ENCODE measurements around the gene PDPR. TPM values are rescaled to one million over a fixed set of nuclear protein-coding genes. Genes with fewer than 3 reads are reported as not detected.
"Not testable (repeated sequence)": the region's sequence is repeated elsewhere in the genome, so short reads cannot be mapped to it uniquely, and the experiment has no call there.

Gene PDPR
- total RNA-seq, 2 donors from 2014 or later = 9.6 to 14.3 TPM

GRCh38 chr16:70204668-70205405 is 90.7 kb downstream of the PDPR start:
- H3K36me3 ChIP-seq (replicated peaks in 1 of 2; ENCODE audit: insufficient read depth in 1 of 2, low read depth in 2 of 2); H3K4me1 ChIP-seq; H3K9me3 ChIP-seq; ATAC-seq; H3K27ac ChIP-seq; DNase-seq; intact Hi-C loops (cut with DNase I); H3K27me3 ChIP-seq; H3K4me3 ChIP-seq: not testable (repeated sequence)
- 93% methylated on average over 6 of the region's 46 CpGs; no CpG with 5 or more reads in 1 of the 2 donors for whole genome bisulfite sequencing, 2 donors

DNA sequence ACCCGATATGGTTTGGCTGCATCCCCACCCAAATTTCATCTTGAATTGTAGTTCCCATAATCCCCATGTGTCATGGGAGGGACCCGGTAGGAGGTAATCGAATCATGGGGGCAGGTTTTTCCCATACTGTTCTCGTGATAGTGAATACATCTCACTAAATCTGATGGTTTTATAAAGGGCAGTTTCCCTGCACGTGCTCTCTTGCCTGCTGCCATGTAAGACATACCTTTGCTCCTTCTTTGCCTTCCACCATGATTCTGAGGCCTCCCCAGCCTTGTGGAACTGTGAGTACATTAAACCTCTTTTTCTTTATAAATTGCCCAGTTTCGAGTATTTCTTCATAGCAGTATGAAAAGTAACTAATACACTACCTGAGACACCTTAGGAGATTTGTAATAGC is 92.2 kb downstream of the PDPR start:
- H3K27ac ChIP-seq; DNase-seq; H3K4me3 ChIP-seq; intact Hi-C loops (cut with DNase I); H3K36me3 ChIP-seq (replicated peaks in 1 of 2; ENCODE audit: insufficient read depth in 1 of 2, low read depth in 2 of 2); H3K27me3 ChIP-seq; ATAC-seq; H3K4me1 ChIP-seq; H3K9me3 ChIP-seq: not testable (repeated sequence)
- 43 to 53% methylated on average over 4 to 6 of the region's 6 CpGs for WGBS, 2 donors

Small RNAs within 50 kb of the gene (small RNA-seq; reads per million reads assigned to genes)
- gene AC009060.2 = not detected

Other genes with a start within 250 kb of the PDPR start
- 1 to 10 TPM in 1 of 2 donors, under 1 TPM in 1; 0.33 to 2.1 TPM for gene CLEC18A, start 163.0 kb upstream of the PDPR start, total RNA-seq
- gene CLEC18C, start 59.5 kb downstream of the PDPR start, total RNA-seq = 1 to 10 TPM in 1 of 2 donors, not detected in 1; 1.8 TPM
- 10 to 100 TPM; 19.2 to 21.8 TPM for gene EXOSC6, start 137.6 kb downstream of the PDPR start, total RNA-seq
- 10 to 100 TPM; 49.3 to 72.8 TPM for gene AARS1, start 175.2 kb downstream of the PDPR start, total RNA-seq
- 10 to 100 TPM; 31.4 to 37.9 TPM for gene DDX19B, start 184.9 kb downstream of the PDPR start, total RNA-seq
- gene DDX19A, start 232.6 kb downstream of the PDPR start, total RNA-seq = 10 to 100 TPM; 18.1 to 24.1 TPM